HepG2 (cell line): ENCODE results near the gene CEMP1. TPM values are rescaled to one million over a fixed set of nuclear protein-coding genes. Genes with fewer than 3 reads are reported as not detected.

ENCODE experiments used
- ATAC-seq: fragments of 200-7000 bp; cut with Tn5 transposase; 3 replicates; pipeline ENCODE4 v1.9.1; 2020; ENCODE audit warnings: mild to moderate bottlenecking, moderate library complexity
- BruUV-seq: library from RNA; stranded (reverse); fragments of 400-500 nt; replicated peaks from 2 replicates; lab custom pipeline; 2021; lab: Mats Ljungman, UMichigan
- CTCF ChIA-PET: fragments of 300-600 bp; formaldehyde crosslinking; extraction: SDS; loops from one replicate; lab custom pipeline; 2021; ENCODE audit warnings: low total read pairs, inconsistent platforms, low intra/inter-chr PET ratio; lab: Yijun Ruan, JAX
- POLR2A ChIA-PET: fragments of 350-600 bp; sonication (Branson Sonifier 250); formaldehyde crosslinking; loops from one replicate; lab custom pipeline; 2020; ENCODE audit warnings: antibody characterized with exemption, inconsistent platforms; lab: Yijun Ruan, JAX
- DNase-seq: peaks from one replicate; pipeline ENCODE4 v3.0.0-alpha.2; 2015; ENCODE audit warnings: low spot score
- FAIRE-seq: peaks from 3 replicates; lab custom pipeline; 2011; peaks lifted over from hg19 to GRCh38; lab: Jason Lieb, UNC
- H2AFZ ChIP-seq: one replicate; pipeline ENCODE4 v1.6.1; 2011; ENCODE audit warnings: low read length, inconsistent platforms
- H3K27ac ChIP-seq: fragments of 300-600 bp; 3 replicates; pipeline ENCODE4 v1.8.0; 2011; ENCODE audit warnings: mixed run types, mild to moderate bottlenecking, mixed read lengths, low read length, inconsistent platforms; ENCODE audit not compliant: insufficient read depth; ENCODE audit errors: extremely low read length
- H3K27me3 ChIP-seq, 2 experiments: fragments of 200-600 bp in 1 of 2; 2 replicates in 1 of 2; 3 replicates in 1 of 2; pipeline versions ENCODE4 v1.6.0 to v1.8.0; 2011; ENCODE audit warnings: low read length in 2 of 2, mild to moderate bottlenecking in 2 of 2, moderate library complexity in 2 of 2, inconsistent platforms in 1 of 2; ENCODE audit not compliant: insufficient read depth in 2 of 2, control insufficient read depth in 1 of 2
- H3K36me3 ChIP-seq, 2 experiments: fragments of 200-600 bp in 1 of 2; replicated peaks in 1 of 2; 2 replicates in 1 of 2; 3 replicates in 1 of 2; pipeline versions ENCODE4 v1.5.1 to v1.8.0; 2011; ENCODE audit warnings: low read length in 2 of 2, inconsistent platforms in 1 of 2; ENCODE audit not compliant: insufficient read depth in 2 of 2, control insufficient read depth in 1 of 2
- H3K4me1 ChIP-seq: 2 replicates; pipeline ENCODE4 v1.5.1; 2012; ENCODE audit warnings: low read length, inconsistent platforms; ENCODE audit not compliant: insufficient read depth
- H3K4me2 ChIP-seq: 2 replicates; pipeline ENCODE4 v1.6.0; 2011; ENCODE audit warnings: low read depth, low read length, inconsistent platforms
- H3K4me3 ChIP-seq, 3 experiments: fragments of 200-600 bp in 1 of 3; sonication (generic), shearing (Covaris generic) in 1 of 3; replicated peaks in 1 of 3; 2 replicates each; pipeline ENCODE4 v1.5.1; 2011 to 2016; ENCODE audit warnings: low read length in 3 of 3, inconsistent platforms in 2 of 3, low read depth in 2 of 3, mild to moderate bottlenecking in 2 of 3, control low read depth in 1 of 3, mixed read lengths in 1 of 3; ENCODE audit not compliant: insufficient read depth in 1 of 3
- H3K79me2 ChIP-seq: one replicate; pipeline ENCODE4 v1.6.1; 2011; ENCODE audit warnings: low read length, inconsistent platforms; ENCODE audit not compliant: insufficient read depth
- H3K9ac ChIP-seq: 2 replicates; pipeline ENCODE4 v1.6.0; 2011; ENCODE audit warnings: mild to moderate bottlenecking, low read depth, low read length, inconsistent platforms; ENCODE audit not compliant: insufficient read depth
- H3K9me3 ChIP-seq: 2 replicates; pipeline ENCODE4 v1.5.1; 2012; ENCODE audit warnings: mild to moderate bottlenecking, low read length
- H4K20me1 ChIP-seq: 2 replicates; pipeline ENCODE4 v1.6.0; 2011; ENCODE audit warnings: inconsistent platforms, mild to moderate bottlenecking, low read length, moderate library complexity; ENCODE audit not compliant: insufficient read depth
- ARNT ChIP-seq: fragments of 450-650 bp; IDR thresholded peaks from 2 replicates; pipeline ENCODE4 v1.6.1; 2017
- HDAC6 ChIP-seq: fragments of 200-600 bp; sonication (generic); IDR thresholded peaks from 2 replicates; pipeline ENCODE4 v1.7.0; 2017; ENCODE audit warnings: mild to moderate bottlenecking, antibody characterized with exemption, low read length, low read depth
- MAFF ChIP-seq: IDR thresholded peaks from 2 replicates; pipeline ENCODE4 v1.6.1; 2011; ENCODE audit warnings: low read depth, low read length, improper control_type of control experiment
- TOE1 ChIP-seq: sonication (generic); formaldehyde crosslinking; IDR thresholded peaks from 2 replicates; pipeline ENCODE4 v1.4.0; 2020; ENCODE audit warnings: mild to moderate bottlenecking, missing genetic modification reagents
- WIZ ChIP-seq: sonication (generic); formaldehyde crosslinking; IDR thresholded peaks from 2 replicates; pipeline ENCODE4 v1.5.1; 2020; ENCODE audit warnings: mild to moderate bottlenecking, missing genetic modification reagents
- ZBTB4 ChIP-seq: sonication (generic); formaldehyde crosslinking; IDR thresholded peaks from 2 replicates; pipeline ENCODE4 v1.4.0; 2020; ENCODE audit warnings: missing genetic modification reagents, mild to moderate bottlenecking, borderline replicate concordance
- ZBTB42 ChIP-seq: sonication (generic); formaldehyde crosslinking; IDR thresholded peaks from 2 replicates; pipeline ENCODE4 v1.5.0; 2020; ENCODE audit warnings: mild to moderate bottlenecking, missing genetic modification reagents
- ZNF460 ChIP-seq: sonication (generic); formaldehyde crosslinking; IDR thresholded peaks from 2 replicates; pipeline ENCODE4 v1.5.1; 2020; ENCODE audit warnings: missing genetic modification reagents, mild to moderate bottlenecking, borderline replicate concordance
- ZNF609 ChIP-seq: sonication (generic); formaldehyde crosslinking; IDR thresholded peaks from 2 replicates; pipeline ENCODE4 v1.4.0; 2020; ENCODE audit warnings: mild to moderate bottlenecking, missing genetic modification reagents, borderline replicate concordance
- WGBS: methylation state at CpG from one replicate; pipeline ENCODE4 v1.1.6; 2017; ENCODE audit warnings: low lambda C conversion rate; 5-methylcytosine and 5-hydroxymethylcytosine counted together
- in situ Hi-C: cut with HindIII; loops from 2 replicates; pipeline ENCODE4 v1.10.0; 2017; ENCODE audit warnings: low pct_unique_long_range_greater_than_20kb; ENCODE audit not compliant: extremely low pct_ligation_motif_present
- intact Hi-C: fragments of 100-400 bp; cut with micrococcal nuclease; formaldehyde crosslinking; loops from one replicate; pipeline ENCODE4 v1.10.0; 2022; ENCODE audit not compliant: unreplicated experiment
- polyA plus RNA-seq, 8 experiments: library from polyadenylated mRNA; depleted of rRNA in 3 of 8; stranded (reverse) in 7 of 8; unstranded in 1 of 8; fragments of >200 nt; fragmentation: Illumina TruSeq in 4 of 8; extraction: Trizol in 4 of 8; gene quantifications; 2 replicates each; pipeline versions ENCODE4 v1.2.1 to v1.2.3, GENCODE V29; 2011 to 2016; ENCODE audit warnings: low read depth in 4 of 8, missing spikeins in 1 of 8, mixed read lengths in 1 of 8; ENCODE audit not compliant: insufficient read depth in 1 of 8
- total RNA-seq, 5 experiments: library from RNA; depleted of rRNA; stranded (reverse); fragments of >200 nt; fragmentation: Illumina TruSeq; extraction: Trizol; gene quantifications; 2 replicates each; pipeline ENCODE4 v1.2.3, GENCODE V29; 2016; ENCODE audit warnings: low read depth in 1 of 5

Gene CEMP1
- total and polyA plus RNA-seq, 2 of the 13 experiments (the other 11 are each of a cell fraction or from before 2014, with no cell fraction given), result not detected

- H2AFZ ChIP-seq, result no peak overlapping the region
- no peak for DNase-seq
- no peaks in the 10 kb centered on the region for H3K79me2 ChIP-seq
- TF ChIP-seq ZNF460 (CRISPR knock-in tag) (no peak), ZBTB4 (CRISPR knock-in tag) (no peak), ZBTB42 (CRISPR knock-in tag) (no peak), ZNF609 (CRISPR knock-in tag) (no peak), ARNT (no peak), WIZ (CRISPR knock-in tag) (no peak), HDAC6 (no peak), TOE1 (CRISPR knock-in tag) (no peak), MAFF (no peak)
- ATAC-seq, result no peak
- no peaks in the 10 kb centered on the region for H4K20me1 ChIP-seq
- no peaks in the 10 kb centered on the region for H3K27me3 ChIP-seq
- H3K9me3 ChIP-seq, result no peaks in the 10 kb centered on the region
- intact Hi-C loops, result no loop called here
- no peak overlapping the region for H3K4me3 ChIP-seq
- no peak overlapping the region for H3K27ac ChIP-seq
- no TSS peak for BruUV-seq
- no peak for FAIRE-seq
- WGBS, result 97% methylated on average over 31 of the region's 62 CpGs
- ChIA-PET CTCF (no interaction called here), POLR2A (no interaction called here)
- peaks cover 14% of the 10 kb centered on the region for H3K4me1 ChIP-seq
- no peak overlapping the region for H3K4me2 ChIP-seq
- H3K36me3 ChIP-seq, result peaks cover 12 to 29% of the 10 kb centered on the region in 2 experiments; a peak in 4 of 5 replicates
- in situ Hi-C loops, result no loop called here
- H3K9ac ChIP-seq, result no peak overlapping the region
Observed at GRCh38 chr16:2496223-2497115, 34.7 kb downstream of the CEMP1 start.
